ENCODE results near the gene CLEC18B. TPM values are rescaled to one million over a fixed set of nuclear protein-coding genes. Genes with fewer than 3 reads are reported as not detected.
"Not testable (repeated sequence)": the region's sequence is repeated elsewhere in the genome, so short reads cannot be mapped to it uniquely, and the experiment has no call there.

Gene CLEC18B
- total and polyA plus RNA-seq, 12 donors = 0.57 to 10.9 (median 4.1) TPM; not detected in 2

- H3K9me3 ChIP-seq (replicated peaks in 1 of 3); H3K4me1 ChIP-seq (replicated peaks in 1 of 2); H3K27ac ChIP-seq; intact Hi-C loops (cut with DNase I); H3K27me3 ChIP-seq; H3K4me3 ChIP-seq; H3K36me3 ChIP-seq (replicated peaks in 1 of 2); DNase-seq: not testable (repeated sequence)
- WGBS, 4 donors = 85 to 90% (median 88%) methylated on average over 5 to 8 of the region's 17 CpGs; no CpG with 5 or more reads in 1 of the 4 donors
Observed at GRCh38 chr16:74422086-74422485, 808 bp upstream of the CLEC18B start.

DNA sequence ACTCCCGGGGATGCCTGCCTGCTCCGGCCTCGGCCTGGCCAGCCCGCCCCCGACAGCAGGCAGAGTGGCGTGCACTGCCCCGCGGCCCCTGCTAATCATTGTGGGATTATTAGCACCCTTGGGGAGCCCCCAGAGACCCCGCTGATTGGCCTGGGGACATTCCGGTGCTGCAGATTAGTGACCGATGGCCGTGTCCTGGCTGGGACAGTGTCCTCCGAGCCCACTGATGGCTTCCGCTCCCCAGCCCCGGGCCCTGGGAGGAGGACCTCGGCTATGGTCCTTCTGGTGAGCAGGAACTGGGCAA, 156 bp upstream of the CLEC18B start:
- H3K4me1 ChIP-seq (replicated peaks in 1 of 2); H3K4me3 ChIP-seq; intact Hi-C loops (cut with DNase I); H3K36me3 ChIP-seq (replicated peaks in 1 of 2); H3K9me3 ChIP-seq (replicated peaks in 1 of 3); H3K27ac ChIP-seq; DNase-seq; H3K27me3 ChIP-seq: not testable (repeated sequence)
- WGBS, 4 donors = 70 to 81% methylated on average over 8 to 9 of the region's 16 CpGs; no CpG with 5 or more reads in 2 of the 4 donors

- 71 to 88% (median 76%) methylated on average over 7 to 8 of the region's 14 CpGs; no CpG with 5 or more reads in 1 of the 4 donors for WGBS, 4 donors
Observed at GRCh38 chr16:74419811-74420210, 1.5 kb downstream of the CLEC18B start.

GRCh38 chr16:74417897-74418296, 3.4 kb downstream of the CLEC18B start:
- WGBS, 4 donors = 76 to 98% (median 87%) methylated on average over 3 to 11 of the region's 15 CpGs

More at GRCh38 chr16:74419811-74420210, 1.5 kb downstream of the CLEC18B start:
- H3K27me3 ChIP-seq; H3K36me3 ChIP-seq (replicated peaks in 1 of 2); H3K27ac ChIP-seq; H3K4me1 ChIP-seq (replicated peaks in 1 of 2); intact Hi-C loops (cut with DNase I); DNase-seq; H3K4me3 ChIP-seq; H3K9me3 ChIP-seq (replicated peaks in 1 of 3): not testable (repeated sequence)

DNA sequence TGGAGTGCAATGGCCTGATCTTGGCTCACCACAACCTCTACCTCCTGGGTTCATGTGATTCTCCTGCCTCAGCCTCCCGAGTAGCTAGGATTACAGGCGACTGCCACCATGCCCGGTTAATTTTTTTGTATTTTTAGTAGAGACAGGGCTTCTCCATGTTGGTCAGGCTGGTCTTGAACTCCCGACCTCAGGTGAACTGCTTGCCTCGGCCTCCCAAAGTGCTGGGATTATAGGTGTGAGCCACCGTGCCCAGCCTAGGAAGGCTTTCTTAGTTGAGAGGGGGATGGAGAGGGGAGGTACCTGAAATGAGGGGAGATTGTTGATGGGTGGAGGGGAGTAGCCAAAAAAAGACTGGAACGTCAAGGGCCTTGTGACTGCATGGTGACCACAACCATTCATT, 7.4 kb downstream of the CLEC18B start:
- H3K9me3 ChIP-seq (replicated peaks in 1 of 3); H3K4me1 ChIP-seq (replicated peaks in 1 of 2); H3K27me3 ChIP-seq; intact Hi-C loops (cut with DNase I); H3K36me3 ChIP-seq (replicated peaks in 1 of 2); H3K27ac ChIP-seq; H3K4me3 ChIP-seq: not testable (repeated sequence)
- 74 to 88% (median 82%) methylated on average over 7 of the region's 7 CpGs for WGBS, 4 donors
- peak in 2 of 7 donors; percentile 7 to 37 for DNase-seq

More at GRCh38 chr16:74417897-74418296, 3.4 kb downstream of the CLEC18B start:
- H3K4me1 ChIP-seq (replicated peaks in 1 of 2); H3K36me3 ChIP-seq (replicated peaks in 1 of 2); H3K27ac ChIP-seq; intact Hi-C loops (cut with DNase I); DNase-seq; H3K9me3 ChIP-seq (replicated peaks in 1 of 3); H3K4me3 ChIP-seq; H3K27me3 ChIP-seq: not testable (repeated sequence)

DNA sequence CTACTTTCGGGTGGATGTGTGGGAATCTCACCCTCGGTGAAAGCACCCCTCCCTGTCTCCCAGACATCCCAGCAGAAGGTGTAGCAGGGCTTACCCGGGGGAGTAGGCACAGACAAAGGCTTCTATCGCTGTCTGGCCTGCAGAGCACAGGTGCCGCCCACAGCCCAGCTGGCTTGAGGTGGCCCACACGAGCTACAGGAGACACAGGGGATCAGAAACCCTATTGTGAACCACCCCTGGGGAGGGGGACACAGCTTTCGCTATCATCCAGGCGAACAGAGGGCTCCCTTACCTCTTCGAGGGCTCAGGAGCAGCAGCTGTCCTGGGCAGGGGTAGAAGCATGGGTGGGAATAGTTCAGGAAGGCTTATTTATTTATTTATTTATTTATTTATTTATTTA, 7.8 kb downstream of the CLEC18B start:
- H3K4me1 ChIP-seq (replicated peaks in 1 of 2); H3K9me3 ChIP-seq (replicated peaks in 1 of 3); H3K27ac ChIP-seq; H3K36me3 ChIP-seq (replicated peaks in 1 of 2); H3K4me3 ChIP-seq; H3K27me3 ChIP-seq; intact Hi-C loops (cut with DNase I): not testable (repeated sequence)
- WGBS, 4 donors = 90 to 100% (median 90%) methylated on average over 3 to 9 of the region's 9 CpGs
- peak in 2 of 7 donors; percentile 9 to 47 for DNase-seq

- peak in 1 of 7 donors; percentile 33 for DNase-seq
- H3K27ac ChIP-seq; H3K9me3 ChIP-seq (replicated peaks in 1 of 3); H3K4me3 ChIP-seq; H3K27me3 ChIP-seq; intact Hi-C loops (cut with DNase I); H3K36me3 ChIP-seq (replicated peaks in 1 of 2); H3K4me1 ChIP-seq (replicated peaks in 1 of 2): not testable (repeated sequence)
- WGBS, 4 donors = 50 to 77% (median 72%) methylated on average over 4 to 8 of the region's 10 CpGs; no CpG with 5 or more reads in 1 of the 4 donors
Observed at GRCh38 chr16:74412775-74413390, 8.4 kb downstream of the CLEC18B start.

DNA sequence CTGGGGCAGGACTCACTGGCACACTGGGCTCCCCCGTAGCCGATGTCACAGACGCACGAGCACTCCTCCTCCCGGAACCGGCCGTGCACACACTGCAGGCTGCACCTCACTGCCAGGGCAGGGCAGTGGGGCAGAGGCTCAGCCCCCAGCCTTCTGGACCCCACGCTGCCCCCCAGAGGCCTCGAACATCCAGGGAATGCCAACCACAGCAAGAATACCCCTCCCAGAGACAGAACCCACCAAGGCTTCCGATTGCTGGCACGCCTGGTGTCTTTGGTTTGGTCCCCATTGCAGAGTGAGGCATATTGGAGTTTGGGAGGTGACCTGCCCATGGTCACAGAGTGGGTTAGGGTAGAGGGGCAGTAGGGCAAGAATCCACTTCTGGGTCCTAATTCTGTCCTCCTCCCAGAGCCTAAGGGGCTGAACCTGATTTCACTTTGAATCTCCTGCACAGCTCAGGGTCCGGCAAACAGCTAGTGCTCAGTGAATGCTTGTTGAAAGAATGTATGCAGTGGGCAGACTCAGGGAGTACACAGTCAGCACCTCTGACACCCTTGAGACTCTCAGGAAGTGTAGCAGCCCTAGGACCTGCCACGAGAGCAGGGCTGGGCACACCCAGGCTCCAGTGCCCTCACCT, 9.0 kb downstream of the CLEC18B start:
- H3K4me3 ChIP-seq; intact Hi-C loops (cut with DNase I); H3K27ac ChIP-seq; H3K4me1 ChIP-seq (replicated peaks in 1 of 2); H3K27me3 ChIP-seq; H3K36me3 ChIP-seq (replicated peaks in 1 of 2); H3K9me3 ChIP-seq (replicated peaks in 1 of 3): not testable (repeated sequence)
- 74 to 92% (median 78%) methylated on average over 2 to 5 of the region's 13 CpGs for WGBS, 4 donors
- peak in 1 of 7 donors; percentile 17 for DNase-seq

DNA sequence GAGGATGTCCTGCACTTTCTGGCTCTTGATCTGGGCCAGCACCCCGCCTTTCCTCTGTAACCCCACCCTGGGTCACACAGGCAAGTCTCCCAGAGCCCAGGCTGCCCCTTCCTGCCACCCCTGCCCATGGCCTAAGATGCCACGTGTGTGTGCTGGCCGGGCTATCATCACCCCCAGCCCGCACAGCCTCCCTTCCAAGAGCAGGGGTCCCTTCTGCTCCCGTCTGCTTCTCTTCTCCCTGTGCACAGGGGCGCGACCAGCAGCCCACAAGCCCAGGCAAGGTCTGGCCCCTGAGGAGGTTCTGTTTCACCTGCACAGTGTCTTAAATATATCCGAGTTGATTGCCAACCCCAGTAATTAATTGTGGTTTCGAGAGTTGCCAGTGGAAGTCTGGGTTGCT, 10.3 kb downstream of the CLEC18B start:
- H3K4me3 ChIP-seq; intact Hi-C loops (cut with DNase I); H3K27ac ChIP-seq; H3K9me3 ChIP-seq (replicated peaks in 1 of 3); H3K4me1 ChIP-seq (replicated peaks in 1 of 2); H3K36me3 ChIP-seq (replicated peaks in 1 of 2); H3K27me3 ChIP-seq: not testable (repeated sequence)
- peak in 1 of 7 donors; percentile 48 for DNase-seq
- 86 to 94% (median 89%) methylated on average over 5 to 9 of the region's 9 CpGs; no CpG with 5 or more reads in 1 of the 4 donors for WGBS, 4 donors

DNA sequence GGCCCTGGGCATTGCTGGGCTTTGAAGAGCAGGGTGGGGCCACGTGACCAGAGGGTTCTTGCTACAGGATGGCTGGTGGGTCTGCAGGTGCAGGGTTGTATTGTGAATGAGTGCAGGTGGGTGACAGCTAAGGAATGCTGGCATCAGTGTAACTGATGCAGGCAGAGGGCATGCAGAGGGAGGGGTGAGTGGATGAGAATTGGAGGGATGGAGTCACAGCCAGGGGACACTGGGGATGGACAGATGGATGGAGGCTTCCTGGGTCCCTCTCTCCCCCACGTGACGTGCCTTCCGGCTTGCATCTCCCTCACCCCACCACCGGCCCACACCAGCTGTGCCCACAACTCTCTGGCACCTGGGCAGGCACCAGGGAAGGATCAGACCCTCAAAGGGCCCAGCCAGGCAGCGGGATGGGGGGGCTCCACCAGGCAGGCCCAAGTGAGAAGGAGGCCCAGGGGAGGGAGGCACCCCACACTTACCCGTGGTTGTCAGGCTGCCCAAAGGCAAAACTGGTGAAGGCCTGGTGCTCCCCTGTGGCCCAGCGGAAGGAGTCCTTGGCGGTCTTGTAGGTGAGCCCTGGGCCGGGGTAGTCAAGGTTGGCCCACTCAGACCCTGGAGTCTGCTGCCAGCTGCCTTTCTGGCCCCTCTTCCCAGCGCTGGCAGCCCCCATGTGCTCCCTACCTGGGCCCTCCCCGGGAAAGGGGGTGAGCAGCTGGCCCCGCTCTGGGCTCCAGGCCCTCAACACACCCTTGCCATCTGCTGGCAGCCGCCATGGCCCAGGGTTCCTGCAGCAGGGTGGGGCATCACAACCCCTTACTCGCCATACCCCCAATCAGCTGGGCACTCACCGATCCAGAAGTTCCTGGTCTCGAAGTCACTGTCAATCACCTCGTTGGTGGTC, 11.0 kb downstream of the CLEC18B start:
- 80 to 94% (median 88%) methylated on average over 6 to 9 of the region's 18 CpGs for WGBS, 4 donors
- H3K9me3 ChIP-seq (replicated peaks in 1 of 3); intact Hi-C loops (cut with DNase I); H3K36me3 ChIP-seq (replicated peaks in 1 of 2); H3K27me3 ChIP-seq; H3K27ac ChIP-seq; H3K4me1 ChIP-seq (replicated peaks in 1 of 2); H3K4me3 ChIP-seq: not testable (repeated sequence)
- DNase-seq = peak in 1 of 7 donors; percentile 52
